ENCODE measurements around the gene ALDH1A3. TPM values are rescaled to one million over a fixed set of nuclear protein-coding genes. Genes with fewer than 3 reads are reported as not detected.

The ALDH1A3 gene
- total and polyA plus RNA-seq, 2 donors (not counting 1 experiment from before 2014, with no cell fraction given): not detected

GRCh38 chr15:100878130-100878529 lies 1.5 kb upstream of the ALDH1A3 start:
- Mint-ChIP-seq H3K9me3 (ENCODE audit: insufficient read depth) (no peaks in the 10 kb centered on the region), H3K4me3 (peak overlapping the region; percentile 80), H3K4me1 (peaks cover 11% of the 10 kb centered on the region), H3K27me3 (peaks cover 67% of the 10 kb centered on the region), H3K27ac (no peak overlapping the region)
- TF ChIP-seq CTCF (IDR thresholded peaks at IDR 0.05) (no peak), EZH2 (IDR thresholded peaks at IDR 0.05; ENCODE audit: borderline replicate concordance, insufficient read depth, low read depth, low read length, poor library complexity, severe bottlenecking) (no peak)
- Histone ChIP-seq H3K4me1 (ENCODE audit: control insufficient read depth in 2 of 2, insufficient read depth in 2 of 2, low read length in 2 of 2) (peaks cover 10% of the 10 kb centered on the region in 2 donors), H3K36me3 (replicated peaks in 1 of 2; ENCODE audit: control extremely low read depth in 1 of 2, control insufficient read depth in 1 of 2, extremely low read depth in 1 of 2, insufficient read depth in 2 of 2, low read length in 1 of 2) (no peaks in the 10 kb centered on the region), H3K27ac (ENCODE audit: low read length in 2 of 2) (no peak overlapping the region), H3K9me3 (ENCODE audit: control extremely low read depth in 1 of 3, control insufficient read depth in 2 of 3, insufficient read depth in 1 of 3, low read length in 2 of 3) (no peaks in the 10 kb centered on the region), H3K4me3 (ENCODE audit: control extremely low read depth in 1 of 5, extremely low read depth in 1 of 5, insufficient read depth in 1 of 5, low read depth in 2 of 5, low read length in 4 of 5) (no peak overlapping the region), H3K79me2 (ENCODE audit: control insufficient read depth, insufficient read depth, low read length) (no peaks in the 10 kb centered on the region), H3K9ac (ENCODE audit: low read length) (no peak overlapping the region), H3K27me3 (replicated peaks in 1 of 4; ENCODE audit: control extremely low read depth in 1 of 4, control insufficient read depth in 3 of 4, insufficient read depth in 4 of 4, low read length in 3 of 4) (peaks cover 0 to 53% (median 24%) of the 10 kb centered on the region in 4 experiments), H4K20me1 (ENCODE audit: control insufficient read depth, insufficient read depth, low read length, poor library complexity, severe bottlenecking) (no peaks in the 10 kb centered on the region), H3K4me2 (replicated peaks; ENCODE audit: low read depth, low read length, poor library complexity, severe bottlenecking) (no peak overlapping the region), H2AFZ (ENCODE audit: insufficient read depth, low read depth, low read length, poor library complexity, severe bottlenecking) (no peak overlapping the region)
- ATAC-seq (ENCODE audit: low read depth) (no peak), DNase-seq (no peak)
- intact Hi-C loops (cut with micrococcal nuclease): no loop called here
- CTCF ChIA-PET: interaction anchor here (0.6 to 2.5 kb wide), 3 partner anchors 17 to 130 kb away, joined by 3 to 8 read pairs (median 4); no protein-coding TSS in a partner anchor
- 91% methylated on average over 7 of the region's 11 CpGs for WGBS (ENCODE audit: insufficient coverage)
- POLR2A ChIA-PET: no interaction called here

GRCh38 chr15:100878648-100879047 lies 983 bp upstream of the ALDH1A3 start:
- Mint-ChIP-seq H3K4me1 (peaks cover 11% of the 10 kb centered on the region), H3K9me3 (ENCODE audit: insufficient read depth) (no peaks in the 10 kb centered on the region), H3K27ac (no peak overlapping the region), H3K4me3 (peak overlapping the region; percentile 80), H3K27me3 (peaks cover 70% of the 10 kb centered on the region)
- ATAC-seq (ENCODE audit: low read depth) (no peak), DNase-seq (no peak)
- Histone ChIP-seq H3K36me3 (replicated peaks in 1 of 2; ENCODE audit: control extremely low read depth in 1 of 2, control insufficient read depth in 1 of 2, extremely low read depth in 1 of 2, insufficient read depth in 2 of 2, low read length in 1 of 2) (no peaks in the 10 kb centered on the region), H3K9me3 (ENCODE audit: control extremely low read depth in 1 of 3, control insufficient read depth in 2 of 3, insufficient read depth in 1 of 3, low read length in 2 of 3) (no peaks in the 10 kb centered on the region), H3K4me2 (replicated peaks; ENCODE audit: low read depth, low read length, poor library complexity, severe bottlenecking) (peak overlapping the region; percentile 75), H3K27me3 (replicated peaks in 1 of 4; ENCODE audit: control extremely low read depth in 1 of 4, control insufficient read depth in 3 of 4, insufficient read depth in 4 of 4, low read length in 3 of 4) (peaks cover 0 to 54% (median 25%) of the 10 kb centered on the region in 4 experiments), H3K9ac (ENCODE audit: low read length) (no peak overlapping the region), H4K20me1 (ENCODE audit: control insufficient read depth, insufficient read depth, low read length, poor library complexity, severe bottlenecking) (no peaks in the 10 kb centered on the region), H3K27ac (ENCODE audit: low read length in 2 of 2) (no peak overlapping the region), H3K79me2 (ENCODE audit: control insufficient read depth, insufficient read depth, low read length) (no peaks in the 10 kb centered on the region), H2AFZ (ENCODE audit: insufficient read depth, low read depth, low read length, poor library complexity, severe bottlenecking) (no peak overlapping the region), H3K4me3 (ENCODE audit: control extremely low read depth in 1 of 5, extremely low read depth in 1 of 5, insufficient read depth in 1 of 5, low read depth in 2 of 5, low read length in 4 of 5) (peak overlapping the region in 1 of 5 experiments; percentile 33), H3K4me1 (ENCODE audit: control insufficient read depth in 2 of 2, insufficient read depth in 2 of 2, low read length in 2 of 2) (peaks cover 10% of the 10 kb centered on the region in 2 donors)
- CTCF ChIA-PET: interaction anchor here (0.6 to 2.5 kb wide), 2 partner anchors 29 to 130 kb away, joined by 3 to 8 read pairs; no protein-coding TSS in a partner anchor
- no peak for TF ChIP-seq EZH2 (IDR thresholded peaks at IDR 0.05; ENCODE audit: borderline replicate concordance, insufficient read depth, low read depth, low read length, poor library complexity, severe bottlenecking)
- no peak for TF ChIP-seq CTCF (IDR thresholded peaks at IDR 0.05)
- WGBS (ENCODE audit: insufficient coverage): 10% methylated on average over 6 of the region's 12 CpGs
- intact Hi-C loops (cut with micrococcal nuclease): no loop called here
- POLR2A ChIA-PET: no interaction called here

Data from B cell (primary cell).